B cell (primary cell): ENCODE data around the gene FOXO3. TPM values are rescaled to one million over a fixed set of nuclear protein-coding genes. Genes with fewer than 3 reads are reported as not detected.

Experiments used
- ATAC-seq: fragments of 200-7000 bp; cut with Tn5 transposase; one replicate; pipeline ENCODE4 v1.10.0; 2021; ENCODE audit warnings: low read depth, mild to moderate bottlenecking, moderate number of reproducible peaks, moderate library complexity
- CTCF ChIA-PET: fragments of 350-600 bp; sonication (Branson Sonifier 250); formaldehyde crosslinking; loops from one replicate; lab custom pipeline; 2021; ENCODE audit warnings: antibody characterized with exemption, inconsistent platforms; lab: Charles Lee
- POLR2A ChIA-PET: fragments of 350-600 bp; sonication (Branson Sonifier 250); formaldehyde crosslinking; loops from one replicate; lab custom pipeline; 2021; ENCODE audit warnings: antibody characterized with exemption; lab: Charles Lee
- DNase-seq: peaks from one replicate; pipeline ENCODE4 v3.0.0; 2013
- H2AFZ ChIP-seq: 2 replicates; pipeline ENCODE4 v1.6.1; 2012; ENCODE audit warnings: mild to moderate bottlenecking, low read depth, low read length; ENCODE audit not compliant: insufficient read depth, poor library complexity, severe bottlenecking
- H3K27ac ChIP-seq, 2 donors: 1 replicate in 1 of 2; 2 replicates in 1 of 2; pipeline ENCODE4 v1.5.1; 2012 to 2013; ENCODE audit warnings: low read length in 2 of 2, mild to moderate bottlenecking in 2 of 2, moderate library complexity in 1 of 2
- H3K27me3 ChIP-seq, 4 experiments: fragments of 200-600 bp in 1 of 4; sonication (generic) in 1 of 4; replicated peaks in 1 of 4; 1 replicate in 2 of 4; 2 replicates in 2 of 4; pipeline versions ENCODE4 v1.6.1 to v1.7.0; 2013 to 2016; ENCODE audit warnings: low read length in 3 of 4, mild to moderate bottlenecking in 2 of 4, mixed read lengths in 1 of 4, moderate library complexity in 1 of 4; ENCODE audit not compliant: insufficient read depth in 4 of 4, control insufficient read depth in 3 of 4; ENCODE audit errors: control extremely low read depth in 1 of 4
- H3K36me3 ChIP-seq, 2 experiments: replicated peaks in 1 of 2; 1 replicate in 1 of 2; 2 replicates in 1 of 2; pipeline versions ENCODE4 v1.6.1 to v1.7.1; 2013; ENCODE audit warnings: low read length in 1 of 2; ENCODE audit not compliant: insufficient read depth in 2 of 2, control insufficient read depth in 1 of 2; ENCODE audit errors: control extremely low read depth in 1 of 2, extremely low read depth in 1 of 2
- H3K4me1 ChIP-seq, 2 donors: fragments of 200-600 bp in 1 of 2; sonication (generic) in 1 of 2; 1 replicate in 1 of 2; 2 replicates in 1 of 2; pipeline versions ENCODE4 v1.5.1 to v1.6.1; 2013 to 2017; ENCODE audit warnings: low read length in 2 of 2; ENCODE audit not compliant: control insufficient read depth in 2 of 2, insufficient read depth in 2 of 2
- H3K4me2 ChIP-seq: replicated peaks from 2 replicates; pipeline ENCODE3; 2012; ENCODE audit warnings: mild to moderate bottlenecking, low read depth, low read length; ENCODE audit not compliant: poor library complexity, severe bottlenecking
- H3K4me3 ChIP-seq, 5 experiments: fragments of 200-600 bp in 1 of 5; sonication (generic) in 1 of 5; 1 replicate in 3 of 5; 2 replicates in 2 of 5; pipeline versions ENCODE4 v1.5.1 to v1.7.0; 2011 to 2016; ENCODE audit warnings: low read length in 4 of 5, mild to moderate bottlenecking in 4 of 5, low read depth in 2 of 5, control low read depth in 1 of 5, moderate library complexity in 1 of 5; ENCODE audit not compliant: insufficient read depth in 1 of 5; ENCODE audit errors: control extremely low read depth in 1 of 5, extremely low read depth in 1 of 5
- H3K79me2 ChIP-seq: fragments of 200-600 bp; sonication (generic); one replicate; pipeline ENCODE4 v1.6.0; 2016; ENCODE audit warnings: low read length; ENCODE audit not compliant: control insufficient read depth, insufficient read depth
- H3K9ac ChIP-seq: fragments of 200-600 bp; sonication (generic); 2 replicates; pipeline ENCODE4 v1.6.1; 2017; ENCODE audit warnings: mild to moderate bottlenecking, low read length, moderate library complexity
- H3K9me3 ChIP-seq, 3 donors: one replicate each; pipeline versions ENCODE4 v1.6.1 to v1.7.1; 2013; ENCODE audit warnings: low read length in 2 of 3; ENCODE audit not compliant: control insufficient read depth in 2 of 3, insufficient read depth in 1 of 3; ENCODE audit errors: control extremely low read depth in 1 of 3
- H4K20me1 ChIP-seq: 2 replicates; pipeline ENCODE4 v1.6.0; 2012; ENCODE audit warnings: mild to moderate bottlenecking, low read length; ENCODE audit not compliant: insufficient read depth, control insufficient read depth, poor library complexity, severe bottlenecking
- H3K27ac Mint-ChIP-seq: one replicate; pipeline ENCODE4 v1.8.0; 2021; ENCODE audit warnings: mixed read lengths
- H3K27me3 Mint-ChIP-seq: one replicate; pipeline ENCODE4 v1.8.0; 2021; ENCODE audit warnings: mixed read lengths
- H3K4me1 Mint-ChIP-seq: one replicate; pipeline ENCODE4 v1.8.0; 2021; ENCODE audit warnings: mixed read lengths
- H3K4me3 Mint-ChIP-seq: one replicate; pipeline ENCODE4 v1.8.0; 2021; ENCODE audit warnings: mixed read lengths
- H3K9me3 Mint-ChIP-seq: one replicate; pipeline ENCODE4 v1.8.0; 2022; ENCODE audit warnings: mixed read lengths; ENCODE audit not compliant: insufficient read depth
- EZH2 ChIP-seq: IDR thresholded peaks from 2 replicates; pipeline ENCODE4 v1.6.1; 2012; ENCODE audit warnings: borderline replicate concordance, low read depth, mild to moderate bottlenecking, moderate library complexity, low read length; ENCODE audit not compliant: insufficient read depth, poor library complexity, severe bottlenecking
- WGBS: methylation state at CpG from one replicate; pipeline ENCODE4 v1.1.5; 2013; ENCODE audit warnings: missing lambda C conversion rate; ENCODE audit not compliant: insufficient coverage; 5-methylcytosine and 5-hydroxymethylcytosine counted together
- intact Hi-C: fragments of 100-400 bp; cut with micrococcal nuclease; formaldehyde crosslinking; loops from one replicate; pipeline ENCODE4 v1.10.0; 2022
- polyA plus RNA-seq: library from polyadenylated mRNA; depleted of rRNA; stranded (reverse); fragments of >200 nt; gene quantifications from 2 replicates; pipeline ENCODE4 v1.2.3, GENCODE V29; 2012
- total RNA-seq, 2 donors: library from RNA; stranded (reverse); fragments of 120-200 nt in 1 of 2; gene quantifications; 1 replicate in 1 of 2; 2 replicates in 1 of 2; pipeline versions ENCODE4 v1.2.3 to v1.2.4, GENCODE V29; 2013 to 2022
- TF ChIP-seq, protein P1 (sequence below): fragments of 200-600 bp; IDR thresholded peaks from one replicate; pipeline ENCODE4 v1.8.0; 2022; ENCODE audit warnings: antibody characterized with exemption, mild to moderate bottlenecking

FOXO3 gene
- total and polyA plus RNA-seq, 2 donors (not counting 1 experiment from before 2014, with no cell fraction given), result 6.0 to 16.9 TPM

DNA sequence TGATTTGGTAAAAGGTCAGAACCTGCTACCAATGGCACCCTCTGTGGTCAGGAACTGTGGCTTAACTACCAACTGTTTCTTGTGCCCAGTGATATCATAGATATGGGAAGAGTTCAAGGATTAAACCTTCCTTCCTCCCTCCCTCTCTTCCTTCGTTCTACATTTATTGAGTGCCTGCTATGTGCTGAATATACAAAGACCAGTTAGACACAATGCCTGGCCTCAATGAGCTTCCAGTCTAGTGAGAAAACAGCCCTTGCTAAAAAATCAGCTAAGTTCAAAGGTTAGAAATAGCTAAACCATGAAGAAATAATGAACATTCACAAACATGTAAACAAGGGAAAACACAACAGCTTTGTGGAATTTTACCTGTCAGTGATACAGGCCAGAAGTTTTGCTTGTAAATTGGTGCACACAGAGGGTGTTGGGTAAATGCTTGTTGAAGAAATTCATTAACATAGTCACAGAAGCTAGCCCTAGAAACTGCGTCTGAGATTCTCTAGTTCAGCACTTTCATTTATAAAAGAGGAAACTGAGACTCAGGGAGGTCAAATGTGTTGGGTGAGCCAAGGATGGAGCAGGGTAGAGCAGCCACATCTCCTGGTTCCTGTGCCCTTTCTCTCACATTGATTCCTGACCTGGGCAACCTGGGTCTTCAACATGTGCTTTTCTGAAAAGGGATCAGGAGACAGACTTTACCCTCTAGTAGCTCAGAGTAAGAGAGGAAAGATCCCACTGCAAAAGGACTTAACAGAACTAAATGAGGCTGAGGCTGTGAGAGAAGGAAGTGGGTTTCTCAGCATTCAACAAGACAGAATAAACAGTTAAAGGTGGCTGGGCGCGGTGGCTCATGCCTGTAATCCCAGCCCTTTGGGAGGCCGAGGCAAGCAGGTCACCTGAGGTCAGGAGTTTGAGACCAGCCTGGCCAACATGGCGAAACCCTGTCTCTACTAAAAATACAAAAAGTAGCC, 14.4 kb upstream of the FOXO3 start:
- Mint-ChIP-seq H3K4me3 (no peak overlapping the region), H3K4me1 (peaks cover 12% of the 10 kb centered on the region), H3K27ac (no peak overlapping the region), H3K27me3 (peaks cover 6% of the 10 kb centered on the region), H3K9me3 (no peaks in the 10 kb centered on the region)
- Histone ChIP-seq H3K36me3 (no peaks in the 10 kb centered on the region), H3K27ac (no peak overlapping the region), H3K4me1 (peaks cover 15 to 17% of the 10 kb centered on the region in 2 donors), H3K27me3 (peaks cover 0 to 4% (median 0%) of the 10 kb centered on the region in 4 experiments), H3K4me3 (no peak overlapping the region), H3K9me3 (no peaks in the 10 kb centered on the region), H4K20me1 (no peaks in the 10 kb centered on the region), H3K9ac (no peak overlapping the region), H3K4me2 (no peak overlapping the region), H2AFZ (no peak overlapping the region), H3K79me2 (no peaks in the 10 kb centered on the region)
- DNase-seq (no peak), ATAC-seq (no peak)
- TF ChIP-seq, protein P1, sequence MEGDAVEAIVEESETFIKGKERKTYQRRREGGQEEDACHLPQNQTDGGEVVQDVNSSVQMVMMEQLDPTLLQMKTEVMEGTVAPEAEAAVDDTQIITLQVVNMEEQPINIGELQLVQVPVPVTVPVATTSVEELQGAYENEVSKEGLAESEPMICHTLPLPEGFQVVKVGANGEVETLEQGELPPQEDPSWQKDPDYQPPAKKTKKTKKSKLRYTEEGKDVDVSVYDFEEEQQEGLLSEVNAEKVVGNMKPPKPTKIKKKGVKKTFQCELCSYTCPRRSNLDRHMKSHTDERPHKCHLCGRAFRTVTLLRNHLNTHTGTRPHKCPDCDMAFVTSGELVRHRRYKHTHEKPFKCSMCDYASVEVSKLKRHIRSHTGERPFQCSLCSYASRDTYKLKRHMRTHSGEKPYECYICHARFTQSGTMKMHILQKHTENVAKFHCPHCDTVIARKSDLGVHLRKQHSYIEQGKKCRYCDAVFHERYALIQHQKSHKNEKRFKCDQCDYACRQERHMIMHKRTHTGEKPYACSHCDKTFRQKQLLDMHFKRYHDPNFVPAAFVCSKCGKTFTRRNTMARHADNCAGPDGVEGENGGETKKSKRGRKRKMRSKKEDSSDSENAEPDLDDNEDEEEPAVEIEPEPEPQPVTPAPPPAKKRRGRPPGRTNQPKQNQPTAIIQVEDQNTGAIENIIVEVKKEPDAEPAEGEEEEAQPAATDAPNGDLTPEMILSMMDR, result no peak
- no peak for TF ChIP-seq EZH2
- POLR2A ChIA-PET, result interaction anchor here (0.5 to 0.6 kb wide), 2 partner anchors 335 to 346 kb away, joined by 3 read pairs; no protein-coding TSS in a partner anchor
- WGBS, result 54% methylated on average over 4 of the region's 6 CpGs
- CTCF ChIA-PET, result interaction anchor here (0.7 to 7.7 kb wide), 9 partner anchors 19 to 526 kb away, joined by 3 to 247 read pairs (median 4); no protein-coding TSS in a partner anchor
- intact Hi-C loops, result no loop called here

DNA sequence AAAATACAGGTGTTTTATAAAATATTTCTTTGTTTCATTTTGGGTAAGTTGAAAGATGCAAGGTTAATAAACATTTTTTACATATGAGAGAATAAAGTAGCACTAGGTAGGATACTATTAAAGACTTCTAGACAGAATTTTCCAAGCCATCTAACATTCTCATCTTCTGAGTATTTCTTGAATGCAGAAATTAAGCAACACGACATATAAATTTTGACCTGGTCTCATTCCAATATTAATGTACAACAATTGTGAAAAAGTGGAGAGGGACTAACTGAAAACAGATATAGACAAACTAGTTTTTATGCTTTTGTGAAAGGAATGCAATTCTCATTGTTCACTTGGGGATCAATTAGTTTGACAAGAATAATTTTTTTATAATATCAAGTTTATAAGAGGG, 11.5 kb upstream of the FOXO3 start:
- Histone ChIP-seq H3K27ac (no peak overlapping the region), H2AFZ (no peak overlapping the region), H3K27me3 (peaks cover 0 to 4% (median 0%) of the 10 kb centered on the region in 4 experiments), H3K4me1 (peaks cover 5 to 8% of the 10 kb centered on the region in 2 donors), H3K4me2 (no peak overlapping the region), H3K9me3 (no peaks in the 10 kb centered on the region), H3K9ac (no peak overlapping the region), H3K79me2 (no peaks in the 10 kb centered on the region), H3K4me3 (no peak overlapping the region), H3K36me3 (no peaks in the 10 kb centered on the region), H4K20me1 (no peaks in the 10 kb centered on the region)
- no CpG with 5 or more reads among the region's 1 CpG for WGBS
- TF ChIP-seq EZH2, result no peak
- TF ChIP-seq, protein P1, result no peak
- Mint-ChIP-seq H3K9me3 (no peaks in the 10 kb centered on the region), H3K27me3 (no peaks in the 10 kb centered on the region), H3K4me1 (peaks cover 3% of the 10 kb centered on the region), H3K27ac (no peak overlapping the region), H3K4me3 (no peak overlapping the region)
- ChIA-PET POLR2A (no interaction called here), CTCF (no interaction called here)
- intact Hi-C loops, result no loop called here
- ATAC-seq (no peak), DNase-seq (no peak)
